Esophagus muscularis mucosa (tissue), 4 donors: Measurements from ENCODE around the gene CD244. TPM values are rescaled to one million over a fixed set of nuclear protein-coding genes. Genes with fewer than 3 reads are reported as not detected.
A peak's percentile ranks its signal among the peaks of the same experiment; 100 is the strongest.

Experiments
- DNase-seq: peaks from one replicate; pipeline ENCODE4 v3.0.0-alpha.2; 2017; ENCODE audit errors: extremely low spot score
- H3K27ac ChIP-seq, 4 donors: fragments of 200-600 bp; sonication (generic); replicated peaks in 1 of 4; 1 replicate in 3 of 4; 2 replicates in 1 of 4; pipeline ENCODE4 v1.5.1; 2016 to 2019; ENCODE audit warnings: mild to moderate bottlenecking in 1 of 4
- H3K27me3 ChIP-seq, 4 donors: fragments of 200-600 bp; sonication (generic); one replicate each; pipeline versions ENCODE4 v1.5.1 to v1.6.0; 2016 to 2019
- H3K36me3 ChIP-seq, 4 donors: fragments of 200-600 bp; sonication (generic); one replicate each; pipeline ENCODE4 v1.5.1; 2016 to 2019
- H3K4me1 ChIP-seq, 4 donors: fragments of 200-600 bp; sonication (generic); one replicate each; pipeline ENCODE4 v1.5.1; 2016 to 2019
- H3K4me3 ChIP-seq, 4 donors: fragments of 200-600 bp; sonication (generic); 1 replicate in 2 of 4; 2 replicates in 2 of 4; pipeline ENCODE4 v1.5.1; 2016 to 2019; ENCODE audit warnings: mild to moderate bottlenecking in 4 of 4, moderate library complexity in 1 of 4
- H3K9me3 ChIP-seq, 4 donors: fragments of 200-600 bp; sonication (generic); 1 replicate in 3 of 4; 2 replicates in 1 of 4; pipeline ENCODE4 v1.5.1; 2016 to 2019
- CTCF ChIP-seq, 3 experiments: fragments of 200-600 bp in 2 of 3; fragments of 450-650 bp in 1 of 3; sonication (generic) in 2 of 3; IDR thresholded peaks; one replicate each; pipeline ENCODE4 v1.5.1; 2017 to 2019; ENCODE audit warnings: antibody characterized with exemption in 3 of 3, mild to moderate bottlenecking in 2 of 3, moderate library complexity in 1 of 3
- EP300 ChIP-seq: sonication (generic); formaldehyde crosslinking; IDR thresholded peaks from one replicate; pipeline ENCODE4 v1.6.1; 2017; ENCODE audit warnings: antibody characterized with exemption
- POLR2A ChIP-seq: fragments of 450-650 bp; IDR thresholded peaks from one replicate; pipeline ENCODE4 v1.6.1; 2017; ENCODE audit warnings: antibody characterized with exemption, moderate library complexity, mild to moderate bottlenecking, low read depth
- POLR2AphosphoS5 ChIP-seq, 2 donors: sonication (generic); formaldehyde crosslinking; IDR thresholded peaks; one replicate each; pipeline ENCODE4 v1.6.1; 2017; ENCODE audit warnings: antibody characterized with exemption in 2 of 2
- WGBS: methylation state at CpG from one replicate; pipeline ENCODE4 v1.1.5; 2018; 5-methylcytosine and 5-hydroxymethylcytosine counted together
- intact Hi-C: fragments of 100-400 bp; cut with DNase I; formaldehyde crosslinking; loops from one replicate; pipeline ENCODE4 v1.15.1; 2023
- total RNA-seq, 4 donors: library from RNA; depleted of rRNA; stranded (reverse); fragments of >200 nt; gene quantifications; one replicate each; pipeline versions ENCODE4 v1.1.0 to v1.2.1, GENCODE V29; 2016

The CD244 gene
- total RNA-seq, 4 donors from 2014 or later = 0.13 to 0.83 (median 0.34) TPM; not detected in 1

GRCh38 chr1:160891474-160891873 is 28.8 kb upstream of the CD244 start:
- 35% methylated on average over 1 of the region's 2 CpGs for WGBS
- DNase-seq = no peak
- Histone ChIP-seq H3K36me3 (no peaks in the 10 kb centered on the region), H3K27ac (no peak overlapping the region), H3K9me3 (peaks cover 0 to 17% (median 4%) of the 10 kb centered on the region in 4 donors), H3K27me3 (no peaks in the 10 kb centered on the region), H3K4me3 (no peak overlapping the region), H3K4me1 (no peaks in the 10 kb centered on the region)
- TF ChIP-seq EP300 = no peak
- intact Hi-C loops = no loop called here

GRCh38 chr1:160888926-160889325 is 26.2 kb upstream of the CD244 start:
- TF ChIP-seq CTCF (IDR thresholded peaks at IDR 0.05) (no peak), POLR2AphosphoS5 (IDR thresholded peaks at IDR 0.05) (no peak), EP300 (no peak), POLR2A (no peak)
- WGBS = 46% methylated on average over 2 of the region's 2 CpGs
- H3K9me3 ChIP-seq = peaks cover 0 to 6% (median 0%) of the 10 kb centered on the region in 4 donors
- no peak overlapping the region for H3K4me3 ChIP-seq
- DNase-seq = no peak
- no peaks in the 10 kb centered on the region for H3K27me3 ChIP-seq
- no peaks in the 10 kb centered on the region for H3K36me3 ChIP-seq
- intact Hi-C loops = no loop called here
- H3K4me1 ChIP-seq = no peaks in the 10 kb centered on the region
- no peak overlapping the region for H3K27ac ChIP-seq

GRCh38 chr1:160887071-160887470 is 24.4 kb upstream of the CD244 start:
- intact Hi-C loops = no loop called here
- Histone ChIP-seq H3K36me3 (no peaks in the 10 kb centered on the region), H3K27me3 (no peaks in the 10 kb centered on the region), H3K9me3 (no peaks in the 10 kb centered on the region), H3K4me3 (no peak overlapping the region), H3K27ac (no peak overlapping the region), H3K4me1 (no peaks in the 10 kb centered on the region)
- no peak for TF ChIP-seq CTCF (IDR thresholded peaks at IDR 0.05)
- TF ChIP-seq POLR2A = no peak
- TF ChIP-seq POLR2AphosphoS5 (IDR thresholded peaks at IDR 0.05) = no peak
- no peak for TF ChIP-seq EP300
- DNase-seq = no peak
- 65% methylated on average over 2 of the region's 2 CpGs for WGBS

GRCh38 chr1:160885042-160885441 is 22.4 kb upstream of the CD244 start, which contains the start of gene ITLN1:
TSS of gene ITLN1 (minus strand) at chr1:160885180. CDS start at chr1:160884877, 303 bp downstream.
- Histone ChIP-seq H3K27me3 (no peaks in the 10 kb centered on the region), H3K27ac (no peak within 1 kb of the TSS), H3K4me3 (no peak within 1 kb of the TSS), H3K4me1 (no peaks in the 10 kb centered on the region), H3K9me3 (no peaks in the 10 kb centered on the region), H3K36me3 (no peaks in the 10 kb centered on the region)
- no peak for TF ChIP-seq EP300
- no peak for TF ChIP-seq POLR2A
- TF ChIP-seq POLR2AphosphoS5 (IDR thresholded peaks at IDR 0.05) = no peak
- TF ChIP-seq CTCF (IDR thresholded peaks at IDR 0.05) = no peak
- DNase-seq = peak; percentile 34
- 57% methylated on average over 5 of the region's 5 CpGs for WGBS
- intact Hi-C loops = no loop called here

GRCh38 chr1:160884579-160884978 is 21.9 kb upstream of the CD244 start:
- Histone ChIP-seq H3K27ac (no peak overlapping the region), H3K4me1 (no peaks in the 10 kb centered on the region), H3K36me3 (no peaks in the 10 kb centered on the region), H3K27me3 (no peaks in the 10 kb centered on the region), H3K4me3 (no peak overlapping the region), H3K9me3 (no peaks in the 10 kb centered on the region)
- TF ChIP-seq CTCF (IDR thresholded peaks at IDR 0.05) = peak in 1 of 3 experiments; percentile 12
- no peak for TF ChIP-seq POLR2A
- intact Hi-C loops = no loop called here
- WGBS = 62% methylated on average over 6 of the region's 6 CpGs
- peak; percentile 91 for DNase-seq
